Large intestine (tissue), 3 donors: ENCODE results near the gene NES. TPM values are rescaled to one million over a fixed set of nuclear protein-coding genes. Genes with fewer than 3 reads are reported as not detected.
A peak's percentile ranks its signal among the peaks of the same experiment; 100 is the strongest.

Experiments
- DNase-seq, 2 donors: peaks; one replicate each; pipeline versions ENCODE4 v3.0.0 to v3.0.0-alpha.2; 2013
- H3K27ac ChIP-seq: one replicate; pipeline ENCODE4 v1.5.1; 2013; ENCODE audit warnings: low read length
- H3K27me3 ChIP-seq: 2 replicates; pipeline ENCODE4 v1.6.1; 2013; ENCODE audit warnings: low read length; ENCODE audit not compliant: control insufficient read depth, insufficient read depth
- H3K36me3 ChIP-seq: 2 replicates; pipeline ENCODE4 v1.6.1; 2013; ENCODE audit warnings: low read length; ENCODE audit not compliant: control insufficient read depth, insufficient read depth
- H3K4me1 ChIP-seq: one replicate; pipeline ENCODE4 v1.6.1; 2013; ENCODE audit warnings: low read length; ENCODE audit not compliant: control insufficient read depth, insufficient read depth
- H3K4me3 ChIP-seq: one replicate; pipeline ENCODE4 v1.5.1; 2013; ENCODE audit warnings: low read length
- H3K9me3 ChIP-seq: one replicate; pipeline ENCODE4 v1.6.1; 2013; ENCODE audit warnings: mild to moderate bottlenecking, low read depth, low read length, moderate library complexity; ENCODE audit not compliant: control insufficient read depth
- WGBS: methylation state at CpG from one replicate; pipeline ENCODE4 v1.1.5; 2013; ENCODE audit warnings: low lambda C conversion rate; ENCODE audit not compliant: insufficient coverage; 5-methylcytosine and 5-hydroxymethylcytosine counted together
- polyA plus RNA-seq: library from polyadenylated mRNA; unstranded; fragments of 120-200 nt; gene quantifications from one replicate; pipeline ENCODE4 v1.2.1, GENCODE V29; 2013

NES gene
- polyA plus RNA-seq, 1 donor = 26.5 TPM

DNA sequence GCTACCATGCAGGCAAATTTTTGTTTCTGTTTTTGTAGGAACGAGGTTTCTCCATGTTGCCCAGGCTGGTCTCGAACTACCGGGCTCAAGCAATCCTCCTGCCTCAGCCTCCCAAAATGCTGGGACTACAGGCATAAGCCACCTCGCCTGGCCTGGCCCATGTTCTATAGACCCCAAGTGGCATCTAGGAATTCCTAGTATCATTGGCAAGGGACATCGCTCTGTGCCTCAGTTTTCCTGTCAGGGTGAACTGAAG, 14.5 kb downstream of the NES start:
- Histone ChIP-seq H3K4me1 (peaks cover 67% of the 10 kb centered on the region), H3K27me3 (no peaks in the 10 kb centered on the region), H3K27ac (peak overlapping the region; percentile 18), H3K4me3 (no peak overlapping the region), H3K9me3 (no peaks in the 10 kb centered on the region), H3K36me3 (no peaks in the 10 kb centered on the region)
- DNase-seq = no peak
- WGBS = no CpG with 5 or more reads among the region's 5 CpGs

DNA sequence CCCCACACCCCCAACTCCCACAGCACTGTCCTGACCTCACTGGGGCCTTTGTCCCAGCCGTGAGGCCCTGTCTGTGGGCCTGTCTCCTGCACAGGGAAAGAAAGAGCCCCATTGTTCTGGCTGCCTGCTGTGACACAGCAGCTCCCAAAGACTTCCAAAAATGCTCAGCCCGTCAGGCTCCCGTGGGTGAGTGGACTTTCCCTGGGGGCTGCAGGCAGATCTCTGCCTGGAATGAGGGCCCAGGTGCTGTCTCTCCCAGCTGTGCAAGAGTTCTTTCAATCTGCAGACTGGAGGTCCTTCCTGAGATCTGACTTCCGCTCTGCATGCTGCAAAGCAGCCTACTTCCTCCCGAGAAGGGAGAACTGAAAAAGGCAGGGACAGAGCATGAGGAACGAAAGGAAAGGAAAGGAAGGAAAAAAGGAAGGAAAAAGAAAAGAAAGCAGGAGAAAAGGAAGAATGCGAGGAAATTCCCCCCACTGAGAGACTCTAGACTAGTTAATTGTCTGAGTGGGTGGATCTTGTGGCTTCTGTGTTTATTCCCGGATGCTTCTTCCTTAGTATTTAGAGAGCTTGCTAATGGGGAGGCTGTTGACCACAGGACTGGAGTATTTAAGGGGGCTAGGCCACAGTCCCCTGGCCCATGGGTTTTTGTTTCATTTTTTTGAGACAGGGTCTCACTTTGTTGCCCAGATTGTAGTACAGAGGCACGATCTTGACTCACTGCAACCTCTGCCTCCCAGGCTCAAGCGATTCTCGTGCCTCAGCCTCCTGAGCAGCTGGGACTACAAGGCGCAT, 15.0 kb downstream of the NES start:
- Histone ChIP-seq H3K4me3 (no peak overlapping the region), H3K36me3 (no peaks in the 10 kb centered on the region), H3K27ac (peak overlapping the region; percentile 75), H3K9me3 (peaks cover under 1% of the 10 kb centered on the region), H3K27me3 (peaks cover 2% of the 10 kb centered on the region), H3K4me1 (peaks cover 69% of the 10 kb centered on the region)
- 93% methylated on average over 3 of the region's 12 CpGs for WGBS
- peak in 1 of 2 donors; percentile 62 for DNase-seq

DNA sequence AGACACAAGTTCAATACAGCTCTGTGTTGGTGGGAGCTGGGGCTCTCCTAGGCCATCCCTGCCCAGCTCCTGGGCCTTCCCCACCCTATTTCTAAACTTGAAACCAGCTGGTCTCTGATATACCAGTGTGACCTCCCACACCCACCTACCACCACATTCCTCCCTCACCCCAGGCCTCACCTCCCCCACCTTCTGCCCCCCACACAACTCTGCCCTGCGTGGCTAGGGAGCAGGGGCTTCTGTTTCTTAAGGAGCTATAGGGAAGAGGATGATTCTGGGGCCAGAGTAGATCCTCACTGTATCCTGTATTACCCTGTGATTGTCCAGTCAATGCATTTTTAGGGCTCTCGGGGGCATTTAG, 16.5 kb downstream of the NES start:
- Histone ChIP-seq H3K27ac (peak overlapping the region; percentile 75), H3K4me3 (peak overlapping the region; percentile 30), H3K36me3 (no peaks in the 10 kb centered on the region), H3K9me3 (peaks cover 2% of the 10 kb centered on the region), H3K4me1 (peaks cover 75% of the 10 kb centered on the region), H3K27me3 (peaks cover 16% of the 10 kb centered on the region)
- no peak for DNase-seq
- WGBS = no CpG with 5 or more reads among the region's 2 CpGs

DNA sequence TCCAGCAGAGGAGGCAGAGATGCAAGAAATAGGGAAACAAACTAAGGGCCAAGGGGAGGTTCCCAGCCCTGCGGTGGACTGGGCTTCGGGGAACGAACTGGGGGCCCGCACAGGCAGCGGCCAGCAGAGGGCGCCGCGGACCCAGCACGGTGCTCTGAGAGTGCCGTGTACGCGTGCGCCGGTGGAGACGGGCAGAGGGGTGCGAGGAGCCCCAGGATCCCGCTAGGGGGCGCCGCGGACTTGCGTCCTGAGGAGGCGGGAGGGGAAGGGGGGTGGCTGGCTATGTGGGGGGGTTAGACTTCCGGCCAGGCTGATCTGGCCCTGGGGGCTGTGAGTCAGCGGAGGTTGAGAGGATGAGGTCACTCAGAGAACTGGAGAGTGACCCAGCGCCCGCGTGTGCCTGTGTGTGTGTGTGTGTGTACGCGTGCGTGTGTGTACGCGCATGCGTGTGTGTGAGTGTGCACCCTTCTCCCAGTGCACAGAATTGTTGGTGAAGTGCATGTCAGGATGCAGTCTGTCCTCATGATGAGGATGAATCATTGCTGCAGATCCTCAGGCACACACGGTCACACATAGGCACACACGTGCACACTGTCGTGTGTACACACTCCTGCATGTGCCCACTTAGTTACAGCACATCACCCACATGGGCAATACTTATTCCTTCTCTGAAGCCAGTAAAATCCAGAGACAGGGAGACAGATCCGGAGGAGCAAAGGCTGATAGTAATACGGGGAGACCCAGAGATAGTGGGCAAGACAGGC, 17.0 kb downstream of the NES start:
- Histone ChIP-seq H3K4me1 (peaks cover 69% of the 10 kb centered on the region), H3K4me3 (peak overlapping the region; percentile 30), H3K27ac (peak overlapping the region; percentile 75), H3K9me3 (peaks cover 2% of the 10 kb centered on the region), H3K36me3 (no peaks in the 10 kb centered on the region), H3K27me3 (peaks cover 17% of the 10 kb centered on the region)
- no CpG with 5 or more reads among the region's 38 CpGs for whole genome bisulfite sequencing
- peak; percentile 89 to 95 for DNase-seq

DNA sequence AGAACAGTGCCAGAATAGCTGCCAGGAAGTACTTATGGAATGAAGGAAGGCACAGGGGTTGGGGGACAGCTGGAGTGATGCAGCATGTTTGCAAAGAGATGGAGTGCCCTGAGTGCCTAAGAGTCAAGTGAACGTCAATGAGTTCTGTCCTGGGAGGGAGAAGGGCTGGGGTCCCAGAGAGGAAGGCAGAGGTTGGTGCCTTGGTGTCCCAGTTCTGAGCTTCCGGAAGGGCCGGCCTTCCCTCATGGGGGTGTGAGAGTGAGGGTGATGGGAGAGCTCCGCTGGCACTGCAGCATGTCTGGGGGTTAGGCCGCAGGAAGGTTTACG, 17.6 kb downstream of the NES start:
- peaks cover 64% of the 10 kb centered on the region for H3K4me1 ChIP-seq
- no peak overlapping the region for H3K4me3 ChIP-seq
- no peak for DNase-seq

DNA sequence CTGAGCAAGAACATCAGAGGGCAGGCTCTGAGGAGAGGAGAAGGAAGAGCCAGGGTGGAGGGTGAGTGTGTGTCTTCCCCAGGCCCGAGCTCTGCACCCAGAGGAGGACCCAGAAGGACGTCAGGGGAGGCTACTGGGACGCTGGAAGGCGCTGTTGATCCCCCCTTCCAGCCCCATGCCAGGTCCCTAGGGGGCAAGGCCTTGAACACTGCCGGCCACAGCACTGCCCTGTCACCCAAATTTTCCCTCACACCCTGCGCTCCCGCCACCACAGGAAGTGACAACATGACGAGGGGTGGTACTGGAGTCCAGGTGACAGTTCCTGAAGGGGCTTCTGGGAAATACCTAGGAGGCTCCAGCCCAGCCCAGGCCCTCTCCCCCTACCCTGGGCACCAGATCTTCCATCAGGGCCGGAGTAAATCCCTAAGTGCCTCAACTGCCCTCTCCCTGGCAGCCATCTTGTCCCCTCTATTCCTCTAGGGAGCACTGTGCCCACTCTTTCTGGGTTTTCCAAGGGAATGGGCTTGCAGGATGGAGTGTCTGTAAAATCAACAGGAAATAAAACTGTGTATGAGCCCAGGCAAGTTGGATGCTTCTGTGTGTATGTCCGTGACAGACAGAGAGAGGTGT, 18.1 kb downstream of the NES start:
- Histone ChIP-seq H3K27ac (no peak overlapping the region), H3K36me3 (no peaks in the 10 kb centered on the region), H3K27me3 (peaks cover 22% of the 10 kb centered on the region), H3K9me3 (peaks cover 2% of the 10 kb centered on the region), H3K4me1 (peaks cover 58% of the 10 kb centered on the region), H3K4me3 (no peak overlapping the region)
- WGBS = no CpG with 5 or more reads among the region's 10 CpGs
- no peak for DNase-seq

More for the DNA sequence above, 17.6 kb downstream of the NES start:
- H3K27ac ChIP-seq = no peak overlapping the region
- H3K36me3 ChIP-seq = no peaks in the 10 kb centered on the region
- WGBS = no CpG with 5 or more reads among the region's 6 CpGs
- H3K9me3 ChIP-seq = peaks cover 2% of the 10 kb centered on the region
- peaks cover 17% of the 10 kb centered on the region for H3K27me3 ChIP-seq

DNA sequence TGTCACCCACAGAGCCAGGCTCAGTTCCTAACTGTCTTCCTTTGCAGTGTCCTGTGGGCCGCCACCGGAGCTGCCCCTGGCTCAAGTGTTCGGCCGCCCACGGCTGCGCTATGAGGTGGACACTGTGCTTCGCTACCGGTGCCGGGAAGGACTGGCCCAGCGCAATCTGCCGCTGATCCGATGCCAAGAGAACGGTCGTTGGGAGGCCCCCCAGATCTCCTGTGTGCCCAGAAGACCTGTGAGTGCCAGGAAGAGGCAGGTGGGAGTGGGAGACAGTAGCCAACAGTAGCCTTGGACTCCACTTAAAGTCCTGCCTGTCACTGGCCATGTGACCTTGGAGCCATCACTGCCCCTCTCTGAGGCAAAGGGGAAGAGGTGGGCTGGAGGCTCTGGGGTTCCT, 18.7 kb downstream of the NES start:
- Histone ChIP-seq H3K27ac (no peak overlapping the region), H3K4me3 (no peak overlapping the region), H3K9me3 (peaks cover 2% of the 10 kb centered on the region), H3K27me3 (peaks cover 22% of the 10 kb centered on the region), H3K4me1 (peaks cover 54% of the 10 kb centered on the region), H3K36me3 (no peaks in the 10 kb centered on the region)
- DNase-seq = no peak
- no CpG with 5 or more reads among the region's 14 CpGs for WGBS

DNA sequence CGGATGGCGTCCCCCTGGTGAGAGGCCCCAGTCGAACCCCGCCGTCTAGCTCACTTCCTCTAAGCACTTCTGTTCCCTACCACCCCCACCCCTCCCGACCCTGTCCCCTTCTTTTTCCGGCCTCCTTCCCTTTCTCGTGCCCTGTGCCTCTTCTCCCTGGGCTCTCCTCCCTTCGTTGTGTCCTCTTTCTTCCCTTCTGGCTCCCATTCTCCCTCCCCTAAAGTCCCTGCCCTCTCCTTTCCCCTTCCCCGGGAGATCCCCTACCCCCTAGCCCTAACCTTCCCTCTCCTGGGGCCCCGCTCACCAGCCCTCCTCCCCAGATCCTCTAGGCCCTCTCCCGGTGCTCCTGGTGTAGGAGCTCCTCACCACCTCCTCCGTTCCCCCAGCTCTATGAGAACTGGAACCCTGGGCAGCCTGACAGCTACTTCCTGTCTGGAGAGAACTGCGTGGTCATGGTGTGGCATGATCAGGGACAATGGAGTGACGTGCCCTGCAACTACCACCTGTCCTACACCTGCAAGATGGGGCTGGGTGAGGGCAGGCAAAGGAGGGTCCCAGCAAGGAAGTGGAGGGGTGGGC, 19.4 kb downstream of the NES start:
- Histone ChIP-seq H3K36me3 (no peaks in the 10 kb centered on the region), H3K27ac (no peak overlapping the region), H3K4me1 (peaks cover 47% of the 10 kb centered on the region), H3K9me3 (peaks cover 2% of the 10 kb centered on the region), H3K4me3 (no peak overlapping the region), H3K27me3 (peaks cover 22% of the 10 kb centered on the region)
- no peak for DNase-seq
- WGBS = no CpG with 5 or more reads among the region's 15 CpGs

DNA sequence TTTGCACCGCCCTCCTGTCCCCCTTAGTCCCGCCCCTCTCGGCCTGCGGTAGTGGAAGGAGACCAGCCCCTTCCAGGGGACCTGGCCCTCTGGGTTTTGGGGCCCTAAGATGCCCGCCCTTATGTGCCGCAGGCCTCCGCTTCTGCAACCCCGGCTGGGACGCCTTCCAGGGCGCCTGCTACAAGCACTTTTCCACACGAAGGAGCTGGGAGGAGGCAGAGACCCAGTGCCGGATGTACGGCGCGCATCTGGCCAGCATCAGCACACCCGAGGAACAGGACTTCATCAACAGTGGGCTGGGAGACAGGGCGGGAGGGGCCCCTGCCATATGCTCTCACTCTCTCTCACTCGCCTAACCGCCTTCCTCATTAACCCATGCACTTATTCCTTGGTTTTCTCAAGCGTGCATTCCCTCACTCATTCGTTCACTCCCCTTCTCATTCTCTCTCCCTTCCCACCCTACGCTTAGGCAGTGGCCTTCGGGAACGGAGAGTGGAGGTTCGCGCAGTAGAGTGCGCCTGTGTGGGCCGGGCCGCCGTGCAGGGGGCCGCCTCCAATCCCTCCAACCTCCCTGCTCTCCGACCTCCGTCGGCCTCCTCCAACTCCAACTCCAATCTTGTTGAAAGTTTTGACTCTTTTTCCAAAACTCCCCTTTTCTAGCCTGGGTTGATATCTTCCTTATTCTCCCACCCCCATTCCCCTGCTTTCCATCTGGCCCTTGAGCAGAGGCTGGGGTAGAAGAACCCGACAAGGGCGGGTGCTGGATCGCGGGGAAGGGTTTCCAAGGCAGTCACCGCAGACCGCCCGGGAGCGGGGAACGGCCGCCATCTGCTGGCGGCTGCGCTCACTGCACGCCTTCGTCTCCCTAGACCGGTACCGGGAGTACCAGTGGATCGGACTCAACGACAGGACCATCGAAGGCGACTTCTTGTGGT, 20.1 kb downstream of the NES start:
- Histone ChIP-seq H3K4me3 (peak overlapping the region; percentile 17), H3K27me3 (peaks cover 22% of the 10 kb centered on the region), H3K27ac (no peak overlapping the region), H3K4me1 (peaks cover 40% of the 10 kb centered on the region), H3K36me3 (no peaks in the 10 kb centered on the region), H3K9me3 (peaks cover 2% of the 10 kb centered on the region)
- DNase-seq = peak in 1 of 2 donors; percentile 63
- 0% methylated on average over 4 of the region's 54 CpGs for WGBS
